ENCODE data around the gene COL19A1.
"Not testable (repeated sequence)": the region's sequence is repeated elsewhere in the genome, so short reads cannot be mapped to it uniquely, and the experiment has no call there.

The COL19A1 gene

GRCh38 chr6:69866770-69867638 lies 648 bp downstream of the COL19A1 start:
- DNase-seq = peak; percentile 88

- no peak for DNase-seq
Observed at GRCh38 chr6:69867639-69867976, 1.3 kb downstream of the COL19A1 start.

DNA sequence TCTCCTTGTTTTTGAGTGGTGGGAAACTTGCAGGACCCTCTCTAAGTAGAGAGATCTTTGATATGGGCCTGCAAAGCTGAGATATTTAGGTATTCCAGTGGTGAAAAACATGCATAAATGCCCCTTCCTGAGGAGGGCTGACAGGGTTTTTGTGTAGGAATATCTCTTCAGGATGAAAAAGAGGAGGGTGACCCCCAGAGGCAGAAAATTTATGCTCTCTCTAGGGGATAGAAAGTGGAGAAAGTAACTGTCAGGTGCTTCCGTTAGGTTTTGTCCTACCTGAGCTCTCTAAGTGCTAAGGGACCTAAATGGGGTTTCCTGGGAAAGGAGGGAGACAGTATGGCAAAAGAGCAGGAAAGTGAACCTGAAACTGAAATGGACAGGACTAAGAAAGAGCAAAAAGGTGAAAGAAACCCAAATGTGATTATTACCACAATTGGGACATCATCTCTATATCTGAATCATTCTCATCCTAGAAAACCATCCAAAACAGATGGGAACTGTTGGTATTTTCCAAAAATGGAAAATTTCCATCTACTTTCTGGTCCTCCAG lies 2.0 kb downstream of the COL19A1 start:
- no peak for DNase-seq

DNA sequence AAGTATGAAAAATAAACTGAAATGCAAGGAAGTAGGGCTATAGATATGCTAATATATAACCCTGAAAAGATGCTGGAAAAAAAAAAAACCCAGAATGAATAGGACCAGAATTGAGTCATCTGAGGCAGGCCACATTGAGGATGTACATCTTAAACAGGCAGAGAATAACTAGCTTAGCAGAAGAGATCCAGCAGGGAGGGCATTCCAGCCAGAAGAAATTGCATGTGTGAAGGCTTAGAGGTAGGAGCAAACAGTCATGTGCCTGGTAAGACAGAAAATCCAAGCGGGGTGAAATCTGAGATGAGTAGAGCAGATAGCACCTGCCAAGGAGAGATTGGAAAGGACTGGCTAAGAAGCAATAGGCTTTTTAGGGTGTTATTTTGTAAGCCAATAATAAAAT lies 2.6 kb downstream of the COL19A1 start:
- DNase-seq = no peak

GRCh38 chr6:69871107-69871506 lies 4.8 kb downstream of the COL19A1 start:
- no peak for DNase-seq

- DNase-seq = no peak
Observed at GRCh38 chr6:69873291-69873690, 6.9 kb downstream of the COL19A1 start.

GRCh38 chr6:69875715-69876114 lies 9.4 kb downstream of the COL19A1 start:
- DNase-seq = no peak

GRCh38 chr6:69878795-69879194 lies 12.4 kb downstream of the COL19A1 start:
- no peak for DNase-seq

DNA sequence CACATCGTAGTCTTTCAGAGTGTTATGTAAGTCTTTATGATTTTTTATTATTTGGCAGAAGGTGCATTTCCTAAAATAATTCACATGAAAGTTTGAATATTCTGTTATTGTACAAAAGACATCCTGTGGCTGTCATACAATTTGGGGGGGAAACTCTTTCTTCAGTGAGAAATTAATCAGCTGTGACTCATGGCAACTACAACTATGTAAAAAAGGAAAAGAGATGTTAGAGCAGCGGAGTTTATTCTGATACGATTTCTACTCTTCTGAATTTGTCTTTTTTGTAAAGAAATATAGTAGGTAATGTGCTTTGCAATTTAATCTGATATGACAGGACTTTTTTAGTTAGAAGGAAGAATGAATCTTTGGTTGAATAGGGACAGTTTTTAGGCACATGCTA lies 14.2 kb downstream of the COL19A1 start:
- DNase-seq = no peak

DNA sequence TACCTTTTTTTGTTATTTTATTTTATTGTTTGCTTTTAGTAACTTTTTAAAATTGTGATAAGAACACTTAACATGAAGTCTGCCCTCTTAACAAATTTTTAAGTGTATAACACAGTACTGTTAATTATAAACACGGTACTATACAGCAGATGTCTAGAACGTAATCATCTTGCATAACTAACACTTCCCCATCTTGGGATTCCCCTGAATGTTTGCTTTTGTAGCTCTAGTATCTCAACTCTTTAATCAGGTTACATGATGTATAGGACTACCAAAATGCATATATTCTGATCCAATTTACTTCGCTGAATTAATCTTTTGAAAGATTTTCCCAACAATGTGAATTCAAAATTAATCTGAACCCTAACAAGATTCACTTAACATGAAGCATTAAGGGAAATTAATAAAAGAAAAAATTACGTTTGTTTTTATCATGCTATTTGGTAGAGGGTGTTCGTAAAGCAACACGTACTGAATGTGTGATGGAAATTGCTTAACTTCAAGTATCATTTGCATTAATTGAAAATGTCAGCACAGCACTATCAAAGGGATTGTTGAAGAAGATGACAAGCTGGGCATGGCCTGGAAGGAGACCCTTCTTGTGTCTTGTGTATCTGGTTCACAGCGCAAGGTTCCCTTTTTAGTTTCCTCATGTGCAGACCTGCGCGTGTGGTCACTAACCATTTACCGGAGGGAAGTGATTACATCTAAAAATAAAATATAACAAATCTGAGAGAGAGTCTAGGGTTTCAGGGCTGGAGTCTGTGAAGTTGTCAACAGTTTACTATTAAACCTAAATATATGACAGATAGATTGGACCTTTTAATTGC lies 15.2 kb downstream of the COL19A1 start:
- no peak for DNase-seq

GRCh38 chr6:69883551-69883950 lies 17.2 kb downstream of the COL19A1 start:
- no peak for DNase-seq

GRCh38 chr6:69884231-69884630 lies 17.9 kb downstream of the COL19A1 start:
- DNase-seq = no peak

- no peak for DNase-seq
Observed at GRCh38 chr6:69887026-69887425, 20.7 kb downstream of the COL19A1 start.

GRCh38 chr6:69887714-69888345 lies 21.5 kb downstream of the COL19A1 start:
- DNase-seq = no peak

DNA sequence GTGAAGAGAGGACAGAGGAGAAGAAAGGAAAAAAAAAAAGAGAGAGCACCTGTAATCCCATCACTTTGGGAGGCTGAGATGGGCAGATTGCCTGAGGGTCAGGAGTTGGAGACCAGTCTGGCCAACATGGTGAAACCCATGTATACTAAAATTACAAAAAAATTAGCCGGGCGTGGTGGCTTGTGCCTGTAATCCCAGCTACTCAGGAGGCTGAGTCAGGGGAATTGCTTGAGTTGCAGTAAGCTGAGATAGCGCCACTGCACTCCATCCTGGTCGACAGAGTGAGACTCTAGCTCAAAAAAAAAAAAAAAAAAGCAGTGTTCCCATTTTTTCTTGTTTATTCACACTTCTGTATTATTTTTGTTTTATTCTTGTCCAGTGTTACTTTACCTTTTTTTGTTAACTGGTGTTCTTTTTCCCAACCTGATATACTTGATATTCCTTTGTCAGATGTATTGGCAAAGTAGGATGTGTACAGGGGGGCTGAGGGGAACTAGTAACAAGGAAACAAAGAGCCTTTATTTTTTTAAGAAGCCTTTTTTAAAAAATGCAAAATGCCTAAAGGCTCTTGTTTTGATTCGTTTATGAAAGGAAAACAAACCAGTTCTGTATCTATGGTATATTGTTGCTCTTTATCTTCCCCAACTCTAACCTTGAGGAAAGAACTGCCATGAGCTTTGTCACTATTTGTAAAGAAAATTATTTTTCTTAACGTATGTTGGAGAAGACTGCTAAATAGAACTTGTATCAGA lies 22.3 kb downstream of the COL19A1 start:
- no peak for DNase-seq

DNA sequence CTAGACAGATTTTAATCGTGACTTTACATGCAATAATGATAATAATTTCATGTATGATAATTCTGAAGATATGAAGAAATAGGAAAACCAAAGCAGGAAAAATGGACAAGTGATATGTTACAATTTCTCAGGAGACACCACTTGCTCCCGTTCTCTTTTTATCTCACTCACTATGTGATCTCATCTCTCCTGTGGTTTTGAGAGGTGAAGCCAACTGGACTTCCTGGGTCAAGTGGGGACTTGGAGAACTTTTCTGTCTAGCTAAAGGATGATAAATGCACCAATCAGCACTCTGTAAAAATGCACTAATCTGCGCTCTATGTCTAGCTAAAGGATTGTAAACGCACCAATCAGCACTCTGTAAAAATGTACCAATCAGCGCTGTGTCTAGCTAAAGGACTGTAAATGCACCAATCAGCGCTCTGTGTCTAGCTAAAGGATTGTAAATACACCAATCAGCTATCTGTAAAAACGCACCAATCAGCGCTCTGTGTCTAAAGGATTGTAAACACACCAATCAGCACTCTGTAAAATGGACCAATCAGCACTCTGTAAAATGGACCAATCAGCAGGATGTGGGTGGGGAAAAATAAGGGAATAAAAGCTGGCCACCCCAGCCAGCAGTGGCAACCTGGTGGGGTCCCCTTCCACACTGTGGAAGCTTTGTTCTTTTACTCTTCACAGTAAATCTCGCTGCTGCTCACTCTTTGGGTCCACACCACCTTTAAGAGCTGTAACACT lies 23.0 kb downstream of the COL19A1 start:
- DNase-seq = not testable (repeated sequence)

- not testable (repeated sequence) for DNase-seq
Observed at GRCh38 chr6:69892561-69892960, 26.2 kb downstream of the COL19A1 start.

- DNase-seq = not testable (repeated sequence)
Observed at GRCh38 chr6:69893266-69893665, 26.9 kb downstream of the COL19A1 start.

GRCh38 chr6:69894578-69895347 lies 28.4 kb downstream of the COL19A1 start:
- no peak for DNase-seq

GRCh38 chr6:69895396-69895795 lies 29.0 kb downstream of the COL19A1 start:
- no peak for DNase-seq

DNA sequence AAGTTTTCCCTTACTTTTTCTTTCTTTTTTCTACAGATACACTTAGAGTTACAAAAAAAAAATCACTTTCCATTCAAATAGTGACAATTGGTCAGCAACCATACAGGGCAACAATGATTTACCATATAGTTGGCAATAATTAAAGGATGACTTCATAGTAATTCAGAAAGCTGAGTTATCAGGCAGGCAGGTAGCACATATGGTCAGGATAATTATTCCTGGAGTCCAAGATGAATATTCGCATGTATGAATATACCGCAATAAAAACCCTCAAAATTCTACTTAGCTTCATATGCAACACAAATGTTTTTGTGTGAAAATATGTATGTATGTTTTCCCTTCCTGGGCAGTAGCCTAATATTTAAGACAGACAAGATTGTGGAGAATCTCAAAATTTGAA lies 34.5 kb downstream of the COL19A1 start:
- DNase-seq = no peak

Measured in retina (tissue), 1 donor.